ENCODE measurements around the gene WDR13.
"Not testable (repeated sequence)": the region's sequence is repeated elsewhere in the genome, so short reads cannot be mapped to it uniquely, and the experiment has no call there.

The WDR13 gene

GRCh38 chrX:48597353-48598264 is at the start of gene WDR13:
Gene WDR13 (plus strand): TSS chrX:48597492. CDS start chrX:48597997, 505 bp downstream.
- TF ChIP-seq CTCF (IDR thresholded peaks at IDR 0.05; ENCODE audit: extremely low read depth, missing control alignments): no peak
- DNase-seq (ENCODE audit: low spot score): peak; percentile 88

- no peak for DNase-seq (ENCODE audit: low spot score)
- no peak for TF ChIP-seq CTCF (IDR thresholded peaks at IDR 0.05; ENCODE audit: extremely low read depth, missing control alignments)
These were observed 48.4 kb upstream of the WDR13 start for GRCh38 chrX:48548871-48549270.

GRCh38 chrX:48555731-48556325 is 41.5 kb upstream of the WDR13 start:
- not testable (repeated sequence) for DNase-seq (ENCODE audit: low spot score)

- DNase-seq (ENCODE audit: low spot score): no peak
- TF ChIP-seq CTCF (IDR thresholded peaks at IDR 0.05; ENCODE audit: extremely low read depth, missing control alignments): no peak
These were observed 39.0 kb upstream of the WDR13 start for GRCh38 chrX:48558271-48558670.

GRCh38 chrX:48559636-48560035 is 37.7 kb upstream of the WDR13 start:
- DNase-seq (ENCODE audit: low spot score): no peak
- no peak for TF ChIP-seq CTCF (IDR thresholded peaks at IDR 0.05; ENCODE audit: extremely low read depth, missing control alignments)

GRCh38 chrX:48560056-48560455 is 37.2 kb upstream of the WDR13 start:
- DNase-seq (ENCODE audit: low spot score): no peak
- no peak for TF ChIP-seq CTCF (IDR thresholded peaks at IDR 0.05; ENCODE audit: extremely low read depth, missing control alignments)

- TF ChIP-seq CTCF (IDR thresholded peaks at IDR 0.05; ENCODE audit: extremely low read depth, missing control alignments): no peak
These were observed 36.6 kb upstream of the WDR13 start for GRCh38 chrX:48560681-48561080.

More at GRCh38 chrX:48560681-48561080, 36.6 kb upstream of the WDR13 start:
- DNase-seq (ENCODE audit: low spot score): no peak

All from GM20000 (cell line).